ENCODE data around the gene TRAF3IP3.

The TRAF3IP3 gene

GRCh38 chr1:209829716-209830115 is 73.9 kb downstream of the TRAF3IP3 start:
- 100% methylated on average over 2 of the region's 2 CpGs for WGBS

GRCh38 chr1:209830722-209831121 is 74.9 kb downstream of the TRAF3IP3 start:
- Histone ChIP-seq H4K8ac (ENCODE audit: low read length) (no peak overlapping the region), H2BK5ac (ENCODE audit: low read depth, low read length, poor library complexity, severe bottlenecking) (no peak overlapping the region), H3K4me1 (ENCODE audit: control insufficient read depth, insufficient read depth, low read depth, low read length) (peaks cover 4% of the 10 kb centered on the region), H3K36me3 (ENCODE audit: control insufficient read depth in 1 of 2, insufficient read depth in 2 of 2, low read depth in 1 of 2, low read length in 2 of 2) (peaks cover 9 to 57% of the 10 kb centered on the region in 2 experiments), H2AFZ (ENCODE audit: low read depth, low read length) (no peak overlapping the region), H2AK5ac (ENCODE audit: low read length, severe bottlenecking) (no peak overlapping the region), H3K79me1 (replicated peaks; ENCODE audit: low read length, poor library complexity, severe bottlenecking) (peaks cover 17% of the 10 kb centered on the region), H2BK120ac (ENCODE audit: low read depth, low read length) (no peak overlapping the region), H4K91ac (ENCODE audit: low read length) (no peak overlapping the region), H3K18ac (ENCODE audit: low read depth in 1 of 2, low read length in 2 of 2) (no peak overlapping the region), H3K4me2 (ENCODE audit: low read length, poor library complexity, severe bottlenecking) (no peak overlapping the region), H3K4me3 (ENCODE audit: insufficient read depth in 1 of 2, low read depth in 1 of 2, low read length in 2 of 2) (peak overlapping the region in 1 of 2 experiments; percentile 42), H3K4ac (ENCODE audit: low read depth in 1 of 2, low read length in 2 of 2) (no peak overlapping the region), H3K9ac (ENCODE audit: low read length) (peak overlapping the region; percentile 70), H3K23ac (ENCODE audit: low read length in 2 of 2) (no peak overlapping the region), H2BK15ac (ENCODE audit: low read depth, poor library complexity, severe bottlenecking) (no peak overlapping the region), H3K14ac (ENCODE audit: low read length in 2 of 2) (no peak overlapping the region), H3K27ac (ENCODE audit: low read length, poor library complexity, severe bottlenecking) (no peak overlapping the region), H3K27me3 (ENCODE audit: control insufficient read depth in 1 of 2, insufficient read depth in 1 of 2, low read length in 2 of 2) (no peaks in the 10 kb centered on the region), H2BK12ac (ENCODE audit: low read length in 2 of 2) (no peak overlapping the region), H3K9me3 (ENCODE audit: control insufficient read depth, low read length) (no peaks in the 10 kb centered on the region)
- 95% methylated on average over 3 of the region's 3 CpGs for WGBS
- no peak for DNase-seq

More at GRCh38 chr1:209829716-209830115, 73.9 kb downstream of the TRAF3IP3 start:
- no peak overlapping the region for H2AFZ ChIP-seq (ENCODE audit: low read depth, low read length)
- peak overlapping the region in 1 of 2 experiments; percentile 99 for H3K4me3 ChIP-seq (ENCODE audit: insufficient read depth in 1 of 2, low read depth in 1 of 2, low read length in 2 of 2)
- no peak for DNase-seq
- H3K9me3 ChIP-seq (ENCODE audit: control insufficient read depth, low read length), result no peaks in the 10 kb centered on the region
- peaks cover 6 to 47% of the 10 kb centered on the region in 2 experiments for H3K36me3 ChIP-seq (ENCODE audit: control insufficient read depth in 1 of 2, insufficient read depth in 2 of 2, low read depth in 1 of 2, low read length in 2 of 2)
- no peak overlapping the region for H2BK15ac ChIP-seq (ENCODE audit: low read depth, poor library complexity, severe bottlenecking)
- no peak overlapping the region for H2BK120ac ChIP-seq (ENCODE audit: low read depth, low read length)
- H3K4me2 ChIP-seq (ENCODE audit: low read length, poor library complexity, severe bottlenecking), result no peak overlapping the region
- no peak overlapping the region for H4K8ac ChIP-seq (ENCODE audit: low read length)
- H2BK12ac ChIP-seq (ENCODE audit: low read length in 2 of 2), result no peak overlapping the region
- H3K23ac ChIP-seq (ENCODE audit: low read length in 2 of 2), result no peak overlapping the region
- no peak overlapping the region for H4K91ac ChIP-seq (ENCODE audit: low read length)
- H3K4me1 ChIP-seq (ENCODE audit: control insufficient read depth, insufficient read depth, low read depth, low read length), result peaks cover 4% of the 10 kb centered on the region
- no peak overlapping the region for H2BK5ac ChIP-seq (ENCODE audit: low read depth, low read length, poor library complexity, severe bottlenecking)
- no peak overlapping the region for H3K14ac ChIP-seq (ENCODE audit: low read length in 2 of 2)
- H3K9ac ChIP-seq (ENCODE audit: low read length), result peak overlapping the region; percentile 70
- H3K18ac ChIP-seq (ENCODE audit: low read depth in 1 of 2, low read length in 2 of 2), result no peak overlapping the region
- no peak overlapping the region for H2AK5ac ChIP-seq (ENCODE audit: low read length, severe bottlenecking)
- H3K27ac ChIP-seq (ENCODE audit: low read length, poor library complexity, severe bottlenecking), result no peak overlapping the region
- peaks cover 15% of the 10 kb centered on the region for H3K79me1 ChIP-seq (replicated peaks; ENCODE audit: low read length, poor library complexity, severe bottlenecking)
- no peak overlapping the region for H3K4ac ChIP-seq (ENCODE audit: low read depth in 1 of 2, low read length in 2 of 2)
- H3K27me3 ChIP-seq (ENCODE audit: control insufficient read depth in 1 of 2, insufficient read depth in 1 of 2, low read length in 2 of 2), result no peaks in the 10 kb centered on the region

GRCh38 chr1:209831615-209832014 is 75.8 kb downstream of the TRAF3IP3 start:
- no peak overlapping the region for H2BK15ac ChIP-seq (ENCODE audit: low read depth, poor library complexity, severe bottlenecking)
- H3K27ac ChIP-seq (ENCODE audit: low read length, poor library complexity, severe bottlenecking), result no peak overlapping the region
- no peak overlapping the region for H3K18ac ChIP-seq (ENCODE audit: low read depth in 1 of 2, low read length in 2 of 2)
- peak overlapping the region; percentile 70 for H3K9ac ChIP-seq (ENCODE audit: low read length)
- no peak overlapping the region for H3K14ac ChIP-seq (ENCODE audit: low read length in 2 of 2)
- H3K36me3 ChIP-seq (ENCODE audit: control insufficient read depth in 1 of 2, insufficient read depth in 2 of 2, low read depth in 1 of 2, low read length in 2 of 2), result peaks cover 9 to 64% of the 10 kb centered on the region in 2 experiments
- H4K8ac ChIP-seq (ENCODE audit: low read length), result no peak overlapping the region
- H3K4me2 ChIP-seq (ENCODE audit: low read length, poor library complexity, severe bottlenecking), result no peak overlapping the region
- H2AK5ac ChIP-seq (ENCODE audit: low read length, severe bottlenecking), result no peak overlapping the region
- H2BK5ac ChIP-seq (ENCODE audit: low read depth, low read length, poor library complexity, severe bottlenecking), result no peak overlapping the region
- H3K27me3 ChIP-seq (ENCODE audit: control insufficient read depth in 1 of 2, insufficient read depth in 1 of 2, low read length in 2 of 2), result no peaks in the 10 kb centered on the region
- peaks cover 4% of the 10 kb centered on the region for H3K4me1 ChIP-seq (ENCODE audit: control insufficient read depth, insufficient read depth, low read depth, low read length)
- H4K91ac ChIP-seq (ENCODE audit: low read length), result no peak overlapping the region
- DNase-seq, result no peak
- peaks cover 19% of the 10 kb centered on the region for H3K79me1 ChIP-seq (replicated peaks; ENCODE audit: low read length, poor library complexity, severe bottlenecking)
- H3K4me3 ChIP-seq (ENCODE audit: insufficient read depth in 1 of 2, low read depth in 1 of 2, low read length in 2 of 2), result peak overlapping the region in 1 of 2 experiments; percentile 42
- H3K23ac ChIP-seq (ENCODE audit: low read length in 2 of 2), result no peak overlapping the region
- WGBS, result no CpG with 5 or more reads among the region's 1 CpG
- no peak overlapping the region for H3K4ac ChIP-seq (ENCODE audit: low read depth in 1 of 2, low read length in 2 of 2)
- no peak overlapping the region for H2BK120ac ChIP-seq (ENCODE audit: low read depth, low read length)
- H2BK12ac ChIP-seq (ENCODE audit: low read length in 2 of 2), result no peak overlapping the region
- H3K9me3 ChIP-seq (ENCODE audit: control insufficient read depth, low read length), result no peaks in the 10 kb centered on the region
- no peak overlapping the region for H2AFZ ChIP-seq (ENCODE audit: low read depth, low read length)

All from mesenchymal stem cell (in vitro differentiated cells and primary cell).